ENCODE data around the gene VAPA.
A peak's percentile ranks its signal among the peaks of the same experiment; 100 is the strongest.

The VAPA gene

GRCh38 chr18:9913526-9914333, at the start of gene VAPA:
TSS of gene VAPA (plus strand) at chr18:9914016. CDS start at chr18:9914257, 241 bp downstream.
- DNase-seq: peak; percentile 99

- no peak for DNase-seq
Measured at GRCh38 chr18:9865764-9866490, 47.9 kb upstream of the VAPA start.

- DNase-seq: no peak
Measured at GRCh38 chr18:9866627-9867026, 47.2 kb upstream of the VAPA start.

GRCh38 chr18:9867071-9867594, 46.7 kb upstream of the VAPA start:
- DNase-seq: no peak

- DNase-seq: no peak
Measured at GRCh38 chr18:9868857-9869714, 44.7 kb upstream of the VAPA start.

GRCh38 chr18:9869715-9870430, 43.9 kb upstream of the VAPA start:
- DNase-seq: no peak

- no peak for DNase-seq
Measured at GRCh38 chr18:9870431-9871008, 43.3 kb upstream of the VAPA start.

- no peak for DNase-seq
Measured at GRCh38 chr18:9871244-9871746, 42.5 kb upstream of the VAPA start.

- no peak for DNase-seq
Measured at GRCh38 chr18:9872823-9873222, 41.0 kb upstream of the VAPA start.

- no peak for DNase-seq
Measured at GRCh38 chr18:9874728-9875127, 39.1 kb upstream of the VAPA start.

GRCh38 chr18:9876212-9876866, 37.5 kb upstream of the VAPA start:
- DNase-seq: no peak

GRCh38 chr18:9876867-9877654, 36.8 kb upstream of the VAPA start:
- DNase-seq: no peak

GRCh38 chr18:9877655-9878014, 36.2 kb upstream of the VAPA start:
- DNase-seq: no peak

- no peak for DNase-seq
Measured at GRCh38 chr18:9878095-9878494, 35.7 kb upstream of the VAPA start.

- DNase-seq: no peak
Measured at GRCh38 chr18:9878783-9879242, 35.0 kb upstream of the VAPA start.

- DNase-seq: no peak
Measured at GRCh38 chr18:9884090-9884489, 29.7 kb upstream of the VAPA start.

- DNase-seq: no peak
Measured at GRCh38 chr18:9884532-9885140, 29.2 kb upstream of the VAPA start.

- DNase-seq: no peak
Measured at GRCh38 chr18:9885170-9886004, 28.4 kb upstream of the VAPA start, which contains the start of gene TXNDC2. TSS of gene TXNDC2 (plus strand) at chr18:9885973. CDS start at chr18:9886681, 708 bp downstream.

GRCh38 chr18:9886005-9886348, 27.8 kb upstream of the VAPA start:
- no peak for DNase-seq

Measured in COR-L47 (cell line).